ENCODE data around the gene LRCH1. TPM values are rescaled to one million over a fixed set of nuclear protein-coding genes. Genes with fewer than 3 reads are reported as not detected.

Gene LRCH1
- total RNA-seq, 1 experiment from 2014 or later, result 10.9 TPM

GRCh38 chr13:46797501-46798237 lies 244.7 kb downstream of the LRCH1 start:
- Histone ChIP-seq H3K27ac (peak overlapping the region; percentile 84), H3K4me3 (peak overlapping the region; percentile 89), H3K9me3 (replicated peaks) (no peaks in the 10 kb centered on the region), H3K27me3 (no peaks in the 10 kb centered on the region), H3K4me1 (peaks cover 7% of the 10 kb centered on the region), H3K36me3 (no peaks in the 10 kb centered on the region)
- DNase-seq, result peak in 1 of 2 experiments; percentile 22

- Histone ChIP-seq H3K27me3 (no peaks in the 10 kb centered on the region), H3K4me1 (peaks cover 15% of the 10 kb centered on the region), H3K36me3 (no peaks in the 10 kb centered on the region), H3K27ac (no peak overlapping the region), H3K9me3 (replicated peaks) (no peaks in the 10 kb centered on the region), H3K4me3 (no peak overlapping the region)
- DNase-seq, result no peak
Observed at GRCh38 chr13:46799139-46799538, 246.2 kb downstream of the LRCH1 start.

- Histone ChIP-seq H3K9me3 (replicated peaks) (no peaks in the 10 kb centered on the region), H3K27ac (no peak overlapping the region), H3K36me3 (no peaks in the 10 kb centered on the region), H3K4me3 (no peak overlapping the region), H3K27me3 (no peaks in the 10 kb centered on the region; the same call in 1 of the 2 replicates), H3K4me1 (peaks cover 17% of the 10 kb centered on the region)
- no peak for DNase-seq
Observed at GRCh38 chr13:46801858-46802257, 248.9 kb downstream of the LRCH1 start.

Other genes starting within 250 kb of the LRCH1 start
- gene RUBCNL, start 165.9 kb upstream of the LRCH1 start, total RNA-seq (2014; rRNA removed; shearing (Covaris generic)), result 1.8 TPM in 2 replicates
- gene ESD, start 244.0 kb downstream of the LRCH1 start, total RNA-seq (2014; rRNA removed; shearing (Covaris generic)), result 138 and 148 TPM in 2 replicates